Measurements from ENCODE around the gene FABP1.

The FABP1 gene

DNA sequence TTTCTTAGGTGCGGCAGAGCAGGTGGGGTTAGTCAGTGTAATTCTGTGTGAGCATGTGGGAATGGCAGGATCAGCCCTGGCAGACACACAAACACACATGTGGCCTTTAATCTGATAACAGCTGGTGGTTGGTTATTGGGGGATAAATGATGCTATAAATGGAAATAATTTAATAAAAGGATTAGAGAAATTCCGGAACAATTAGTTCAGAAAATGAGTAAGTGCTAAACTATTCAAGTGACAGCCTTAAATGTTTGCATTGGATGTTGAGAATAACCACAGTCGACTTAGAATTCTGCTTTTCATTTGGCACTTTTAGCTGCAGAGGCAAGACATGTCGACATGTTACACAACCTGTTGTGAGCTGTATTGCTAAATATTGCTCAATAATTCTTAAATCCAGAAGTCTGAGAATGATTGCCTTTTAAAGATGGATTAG is 53.0 kb downstream of the FABP1 start:
- DNase-seq, result peak; percentile 90

DNA sequence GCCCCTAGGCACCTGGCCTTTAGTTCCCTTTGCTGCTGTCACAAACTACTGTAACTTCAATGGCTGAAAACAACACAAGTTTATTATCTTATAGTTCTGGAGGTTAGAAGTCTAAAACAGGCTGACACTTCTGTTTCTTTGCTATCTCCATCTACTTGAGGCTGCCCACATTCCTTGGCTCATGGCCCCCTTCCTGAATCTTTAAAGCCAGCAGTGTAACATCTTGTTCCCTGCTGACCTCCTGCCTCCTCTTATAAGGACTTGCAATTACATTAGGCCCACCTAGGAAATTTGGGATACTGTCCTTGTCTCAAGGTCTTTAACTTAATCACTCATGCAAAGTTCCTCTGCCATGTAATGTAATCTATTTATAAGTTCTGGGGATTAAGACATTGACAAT is 53.7 kb downstream of the FABP1 start:
- no peak for DNase-seq
